Neural crest cell (in vitro differentiated cells): ENCODE results near the gene GABRR2. TPM values are rescaled to one million over a fixed set of nuclear protein-coding genes. Genes with fewer than 3 reads are reported as not detected.

Source experiments
- DNase-seq: peaks from one replicate; pipeline ENCODE4 v3.0.0; 2021; ENCODE audit warnings: low read depth, mixed read lengths, low spot score
- H3K27ac Mint-ChIP-seq: one replicate; pipeline ENCODE4 v1.8.0; 2021; ENCODE audit warnings: mild to moderate bottlenecking, mixed read lengths; ENCODE audit not compliant: unreplicated experiment
- H3K27me3 Mint-ChIP-seq: 2 replicates; pipeline ENCODE4 v1.8.0; 2021; ENCODE audit warnings: low read depth, mild to moderate bottlenecking, mixed read lengths
- H3K36me3 Mint-ChIP-seq: 2 replicates; pipeline ENCODE4 v1.8.0; 2021; ENCODE audit warnings: low read depth, mild to moderate bottlenecking, mixed read lengths
- H3K4me1 Mint-ChIP-seq: 2 replicates; pipeline ENCODE4 v1.8.0; 2021; ENCODE audit warnings: mixed read lengths
- H3K4me3 Mint-ChIP-seq: one replicate; pipeline ENCODE4 v1.8.0; 2021; ENCODE audit warnings: mild to moderate bottlenecking, mixed read lengths
- H3K9me3 Mint-ChIP-seq: 2 replicates; pipeline ENCODE4 v1.8.0; 2021; ENCODE audit warnings: mixed read lengths
- CTCF ChIP-seq: fragments of 200-600 bp; sonication (generic); conservative IDR thresholded peaks from 2 replicates; pipeline ENCODE4 v1.5.0; 2021; ENCODE audit warnings: antibody characterized with exemption, mild to moderate bottlenecking
- total RNA-seq: library from RNA; stranded (reverse); gene quantifications from 2 replicates; pipeline ENCODE4 v1.2.1, GENCODE V29; 2021

Gene GABRR2
- total RNA-seq, 1 donor from 2014 or later: 0.51 TPM

GRCh38 chr6:89357390-89357789 is 42.3 kb upstream of the GABRR2 start:
- Mint-ChIP-seq H3K27me3 (peaks cover 3% of the 10 kb centered on the region), H3K36me3 (no peaks in the 10 kb centered on the region), H3K4me1 (peaks cover 11% of the 10 kb centered on the region), H3K9me3 (no peaks in the 10 kb centered on the region), H3K27ac (no peak overlapping the region), H3K4me3 (peak overlapping the region; percentile 59)
- no peak for DNase-seq
- no peak for TF ChIP-seq CTCF

GRCh38 chr6:89356642-89357170 is 41.6 kb upstream of the GABRR2 start:
- no peak for TF ChIP-seq CTCF
- Mint-ChIP-seq H3K27me3 (peaks cover 3% of the 10 kb centered on the region), H3K9me3 (no peaks in the 10 kb centered on the region), H3K4me3 (no peak overlapping the region), H3K36me3 (no peaks in the 10 kb centered on the region), H3K4me1 (peaks cover 14% of the 10 kb centered on the region), H3K27ac (no peak overlapping the region)
- DNase-seq: no peak

- TF ChIP-seq CTCF: no peak
- no peak for DNase-seq
- Mint-ChIP-seq H3K36me3 (no peaks in the 10 kb centered on the region), H3K4me1 (peaks cover 25% of the 10 kb centered on the region), H3K27me3 (peaks cover 3% of the 10 kb centered on the region), H3K4me3 (no peak overlapping the region), H3K27ac (no peak overlapping the region), H3K9me3 (no peaks in the 10 kb centered on the region)
Measured at GRCh38 chr6:89355511-89356194, 40.6 kb upstream of the GABRR2 start.

GRCh38 chr6:89353702-89354392 is 38.7 kb upstream of the GABRR2 start:
- no peak for DNase-seq
- no peak for TF ChIP-seq CTCF
- peak overlapping the region; percentile 94 for H3K27ac Mint-ChIP-seq
- peak overlapping the region; percentile 90 for H3K4me3 Mint-ChIP-seq
- no peaks in the 10 kb centered on the region for H3K36me3 Mint-ChIP-seq
- H3K9me3 Mint-ChIP-seq: no peaks in the 10 kb centered on the region
- H3K4me1 Mint-ChIP-seq: peaks cover 41% of the 10 kb centered on the region
- H3K27me3 Mint-ChIP-seq: peaks cover 3% of the 10 kb centered on the region

- Mint-ChIP-seq H3K9me3 (no peaks in the 10 kb centered on the region), H3K4me1 (peaks cover 48% of the 10 kb centered on the region), H3K4me3 (peak overlapping the region; percentile 90), H3K27ac (peak overlapping the region; percentile 94), H3K36me3 (no peaks in the 10 kb centered on the region), H3K27me3 (peaks cover 3% of the 10 kb centered on the region)
- TF ChIP-seq CTCF: no peak
- no peak for DNase-seq
Measured at GRCh38 chr6:89353118-89353556, 38.0 kb upstream of the GABRR2 start.
